Smooth muscle cell (in vitro differentiated cells): ENCODE results near the gene CCDC6. TPM values are rescaled to one million over a fixed set of nuclear protein-coding genes. Genes with fewer than 3 reads are reported as not detected.
"Not testable (repeated sequence)": the region's sequence is repeated elsewhere in the genome, so short reads cannot be mapped to it uniquely, and the experiment has no call there.

Source experiments
- DNase-seq: peaks from one replicate; lab custom pipeline; 2025; ENCODE audit not compliant: unreplicated experiment; lab: John Stamatoyannopoulos, UW
- H2AFZ ChIP-seq: fragments of 200-600 bp; sonication (generic); 2 replicates; pipeline ENCODE4 v1.6.0; 2016; ENCODE audit warnings: antibody characterized with exemption, low read depth, mild to moderate bottlenecking
- H3F3A ChIP-seq: fragments of 200-600 bp; sonication (generic); 2 replicates; pipeline ENCODE4 v1.6.0; 2017; ENCODE audit warnings: antibody characterized with exemption, low read depth
- H3K27ac ChIP-seq: fragments of 200-600 bp; sonication (generic); 2 replicates; pipeline ENCODE4 v1.5.1; 2016; ENCODE audit warnings: low read depth, mild to moderate bottlenecking
- H3K27me3 ChIP-seq: fragments of 200-600 bp; sonication (generic); 2 replicates; pipeline ENCODE4 v1.6.1; 2016; ENCODE audit warnings: low read depth, mild to moderate bottlenecking
- H3K36me3 ChIP-seq: fragments of 200-600 bp; sonication (generic); 2 replicates; pipeline ENCODE4 v1.5.1; 2016; ENCODE audit warnings: low read depth
- H3K4me1 ChIP-seq: fragments of 200-600 bp; sonication (generic); 2 replicates; pipeline ENCODE4 v1.5.1; 2016; ENCODE audit warnings: low read depth
- H3K4me2 ChIP-seq: fragments of 200-600 bp; sonication (generic); 2 replicates; pipeline ENCODE4 v1.6.0; 2016; ENCODE audit warnings: mild to moderate bottlenecking
- H3K4me3 ChIP-seq: fragments of 200-600 bp; sonication (generic); 2 replicates; pipeline ENCODE4 v1.5.1; 2016; ENCODE audit warnings: mild to moderate bottlenecking
- H3K79me2 ChIP-seq: fragments of 200-600 bp; sonication (generic); 2 replicates; pipeline ENCODE4 v1.6.0; 2016; ENCODE audit warnings: low read depth, mild to moderate bottlenecking
- H3K9ac ChIP-seq: fragments of 200-600 bp; sonication (generic); 2 replicates; pipeline ENCODE4 v1.6.0; 2016; ENCODE audit warnings: low read depth
- H3K9me3 ChIP-seq: fragments of 200-600 bp; sonication (generic); replicated peaks from 2 replicates; pipeline ENCODE4 v1.5.1; 2016; ENCODE audit warnings: low read depth
- H4K20me1 ChIP-seq: fragments of 200-600 bp; sonication (generic); 2 replicates; pipeline ENCODE4 v1.6.0; 2016; ENCODE audit warnings: low read depth
- WGBS: methylation state at CpG from one replicate; pipeline ENCODE4 v1.1.7; 2016; ENCODE audit warnings: low lambda C conversion rate; 5-methylcytosine and 5-hydroxymethylcytosine counted together
- polyA plus RNA-seq: library from polyadenylated mRNA; unstranded; fragments of >200 nt; fragmentation: Nextera tagmentation; extraction: Ambion mirVana; gene quantifications from 2 replicates; pipeline ENCODE4 v1.2.1, GENCODE V29; 2016
- total RNA-seq: library from RNA; depleted of rRNA; stranded (reverse); fragments of >200 nt; gene quantifications from 2 replicates; pipeline ENCODE4 v1.2.3, GENCODE V29; 2014
- TF ChIP-seq, protein P1 (sequence below): fragments of 200-600 bp; sonication (generic); IDR thresholded peaks from 2 replicates; pipeline ENCODE4 v1.5.1; 2017; ENCODE audit warnings: borderline replicate concordance, mild to moderate bottlenecking, antibody characterized with exemption; ENCODE audit not compliant: insufficient read depth, poor library complexity, severe bottlenecking

The CCDC6 gene
- total and polyA plus RNA-seq, 2 experiments from 2014 or later = 15.3 to 36.8 TPM

DNA sequence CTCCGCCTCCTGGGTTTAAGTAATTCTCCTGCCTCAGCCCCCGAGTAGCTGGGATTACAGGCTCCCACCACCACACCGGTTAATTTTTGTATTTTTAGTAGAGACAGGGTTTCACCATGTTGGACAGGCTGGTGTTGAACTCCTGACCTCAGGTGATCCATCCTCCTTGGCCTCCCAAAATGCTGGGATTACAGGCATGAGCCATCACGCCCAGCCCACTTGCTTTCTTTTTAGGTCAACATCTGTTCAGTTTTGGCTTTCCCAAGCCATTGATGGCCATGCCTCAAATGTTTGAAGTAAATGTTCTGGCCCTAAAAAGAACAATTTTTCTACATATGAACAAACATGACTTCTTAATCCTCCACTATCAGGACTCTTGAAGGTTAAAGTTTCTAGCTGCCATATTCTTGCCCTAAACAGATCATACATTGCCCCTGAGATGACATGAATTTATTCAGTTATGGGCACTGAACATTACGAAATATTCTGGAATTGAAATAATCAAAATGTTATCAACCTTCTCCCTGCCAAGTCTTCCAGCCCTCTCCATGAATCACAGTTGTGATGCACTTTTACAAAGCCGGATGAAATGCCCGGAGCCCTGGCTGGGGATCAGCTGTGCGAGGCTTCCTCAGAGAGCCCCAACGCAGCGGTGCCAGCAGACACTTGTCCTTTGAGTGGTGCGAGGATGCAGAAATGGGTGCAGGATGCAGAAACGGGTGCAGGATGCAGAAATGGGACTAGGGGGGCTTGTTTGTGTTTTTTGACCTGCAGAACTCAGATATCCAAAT lies 156.0 kb downstream of the CCDC6 start:
- Histone ChIP-seq H3K9me3 (no peaks in the 10 kb centered on the region), H3K27ac (no peak overlapping the region), H4K20me1 (no peaks in the 10 kb centered on the region), H3F3A (no peaks in the 10 kb centered on the region), H2AFZ (no peak overlapping the region), H3K27me3 (no peaks in the 10 kb centered on the region), H3K9ac (no peak overlapping the region), H3K36me3 (no peaks in the 10 kb centered on the region), H3K4me1 (no peaks in the 10 kb centered on the region), H3K4me2 (no peak overlapping the region), H3K4me3 (no peak overlapping the region), H3K79me2 (no peaks in the 10 kb centered on the region)
- TF ChIP-seq, protein P1, sequence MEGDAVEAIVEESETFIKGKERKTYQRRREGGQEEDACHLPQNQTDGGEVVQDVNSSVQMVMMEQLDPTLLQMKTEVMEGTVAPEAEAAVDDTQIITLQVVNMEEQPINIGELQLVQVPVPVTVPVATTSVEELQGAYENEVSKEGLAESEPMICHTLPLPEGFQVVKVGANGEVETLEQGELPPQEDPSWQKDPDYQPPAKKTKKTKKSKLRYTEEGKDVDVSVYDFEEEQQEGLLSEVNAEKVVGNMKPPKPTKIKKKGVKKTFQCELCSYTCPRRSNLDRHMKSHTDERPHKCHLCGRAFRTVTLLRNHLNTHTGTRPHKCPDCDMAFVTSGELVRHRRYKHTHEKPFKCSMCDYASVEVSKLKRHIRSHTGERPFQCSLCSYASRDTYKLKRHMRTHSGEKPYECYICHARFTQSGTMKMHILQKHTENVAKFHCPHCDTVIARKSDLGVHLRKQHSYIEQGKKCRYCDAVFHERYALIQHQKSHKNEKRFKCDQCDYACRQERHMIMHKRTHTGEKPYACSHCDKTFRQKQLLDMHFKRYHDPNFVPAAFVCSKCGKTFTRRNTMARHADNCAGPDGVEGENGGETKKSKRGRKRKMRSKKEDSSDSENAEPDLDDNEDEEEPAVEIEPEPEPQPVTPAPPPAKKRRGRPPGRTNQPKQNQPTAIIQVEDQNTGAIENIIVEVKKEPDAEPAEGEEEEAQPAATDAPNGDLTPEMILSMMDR = no peak
- WGBS = 83% methylated on average over 12 of the region's 12 CpGs
- DNase-seq = no peak

DNA sequence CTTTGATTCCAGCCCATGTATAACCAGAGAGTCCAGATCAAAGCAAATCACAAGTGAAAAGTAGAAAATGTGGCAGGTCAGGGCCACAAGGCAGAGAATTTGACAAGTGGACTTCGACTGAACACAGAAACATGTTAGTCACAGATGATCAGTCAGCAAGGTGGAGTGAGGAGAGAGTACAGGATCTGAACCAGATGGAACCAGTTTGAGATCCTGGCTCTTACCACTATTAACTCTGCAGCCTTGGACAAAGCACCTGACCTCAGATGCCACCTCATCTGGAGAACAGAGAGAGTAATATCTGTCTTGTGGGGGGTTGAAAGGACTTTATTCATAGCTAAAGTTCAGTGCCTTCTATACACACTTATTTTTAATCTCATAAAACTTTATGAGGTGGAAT lies 157.5 kb downstream of the CCDC6 start:
- Histone ChIP-seq H3K27ac (no peak overlapping the region), H3K79me2 (no peaks in the 10 kb centered on the region), H3K4me2 (no peak overlapping the region), H3K36me3 (no peaks in the 10 kb centered on the region), H3K9me3 (no peaks in the 10 kb centered on the region), H2AFZ (no peak overlapping the region), H4K20me1 (no peaks in the 10 kb centered on the region), H3K4me1 (no peaks in the 10 kb centered on the region), H3K4me3 (no peak overlapping the region), H3K27me3 (no peaks in the 10 kb centered on the region), H3F3A (no peaks in the 10 kb centered on the region), H3K9ac (no peak overlapping the region)
- DNase-seq = no peak
- 82% methylated on average over 1 of the region's 1 CpG for WGBS
- TF ChIP-seq, protein P1 = no peak

DNA sequence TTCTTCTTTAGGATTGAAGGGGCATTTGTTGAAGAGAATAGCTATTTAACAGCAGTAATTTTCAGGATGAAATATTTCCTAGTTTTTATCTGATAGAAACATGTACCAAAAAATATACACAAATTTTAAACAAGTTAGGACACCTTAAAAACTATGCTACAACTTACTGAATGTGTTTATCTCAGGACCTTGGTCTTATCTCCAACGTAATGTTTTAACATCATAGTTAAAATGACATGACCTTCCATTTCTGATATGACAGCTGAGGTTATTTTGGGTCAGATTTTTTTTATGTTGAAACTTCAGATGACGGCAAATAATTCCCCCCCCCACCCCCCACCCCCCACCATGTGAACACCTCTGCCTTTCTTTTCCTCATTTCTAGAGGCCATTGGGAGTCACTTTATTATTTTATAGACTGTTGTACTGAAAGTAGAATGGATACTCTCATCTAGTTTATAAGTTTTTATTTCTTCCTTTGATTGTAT lies 161.1 kb downstream of the CCDC6 start:
- Histone ChIP-seq H3K9me3 (no peaks in the 10 kb centered on the region), H3K36me3 (no peaks in the 10 kb centered on the region), H3K27me3 (no peaks in the 10 kb centered on the region), H3K79me2 (no peaks in the 10 kb centered on the region), H3K9ac (no peak overlapping the region), H4K20me1 (no peaks in the 10 kb centered on the region), H3K4me3 (no peak overlapping the region), H3K4me1 (no peaks in the 10 kb centered on the region), H3K4me2 (no peak overlapping the region), H3F3A (no peaks in the 10 kb centered on the region), H3K27ac (no peak overlapping the region), H2AFZ (no peak overlapping the region)
- WGBS = 93% methylated on average over 2 of the region's 2 CpGs
- DNase-seq = no peak
- TF ChIP-seq, protein P1 = no peak

DNA sequence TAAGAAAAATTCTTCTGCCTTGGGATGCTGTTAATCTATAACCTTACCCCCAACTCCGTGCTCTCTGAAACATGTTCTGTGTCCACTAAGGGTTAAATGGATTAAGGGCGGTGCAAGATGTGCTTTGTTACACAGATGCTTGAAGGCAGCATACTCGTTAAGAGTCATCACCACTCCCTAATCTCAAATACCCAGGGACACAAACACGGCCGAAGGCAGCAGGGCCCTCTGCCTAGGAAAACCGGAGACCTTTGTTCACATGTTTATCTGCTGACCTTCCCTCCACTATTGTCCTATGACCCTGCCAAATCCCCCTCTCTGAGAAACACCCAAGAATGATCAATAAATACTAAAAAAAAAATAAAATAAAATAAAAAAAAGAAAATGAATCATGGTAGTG lies 161.6 kb downstream of the CCDC6 start:
- 81% methylated on average over 6 of the region's 6 CpGs for WGBS

DNA sequence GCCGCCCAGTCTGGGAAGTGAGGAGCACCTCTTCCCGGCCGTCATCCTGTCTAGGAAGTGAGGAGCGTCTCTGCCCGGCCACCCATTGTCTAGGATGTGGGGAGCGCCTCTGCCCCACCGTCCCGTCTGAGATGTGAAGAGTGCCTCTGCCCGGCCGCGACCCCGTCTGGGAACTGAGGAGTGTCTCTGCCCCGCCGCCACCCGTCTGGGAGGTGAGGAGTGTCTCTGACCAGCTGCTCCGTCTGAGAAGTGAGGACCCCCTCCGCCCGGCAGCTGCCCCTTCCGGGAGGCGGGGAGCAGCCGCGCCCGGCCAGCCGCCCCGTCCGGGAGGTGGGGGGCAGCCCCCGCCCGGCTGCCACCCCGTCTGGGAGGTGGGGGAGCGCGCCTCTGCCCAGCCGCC lies 162.2 kb downstream of the CCDC6 start:
- not testable (repeated sequence) for H3F3A ChIP-seq, H3K27me3 ChIP-seq, H3K4me3 ChIP-seq, H3K4me1 ChIP-seq, H3K9me3 ChIP-seq, H3K79me2 ChIP-seq, H3K36me3 ChIP-seq, H2AFZ ChIP-seq, H3K4me2 ChIP-seq, DNase-seq, H3K9ac ChIP-seq, H3K27ac ChIP-seq, H4K20me1 ChIP-seq
- WGBS = 97% methylated on average over 11 of the region's 32 CpGs

More for the DNA sequence above, 161.6 kb downstream of the CCDC6 start:
- not testable (repeated sequence) for H3K4me2 ChIP-seq, H3K9ac ChIP-seq, H2AFZ ChIP-seq, H3K9me3 ChIP-seq, H3K79me2 ChIP-seq, H3K36me3 ChIP-seq, H3K27me3 ChIP-seq, H4K20me1 ChIP-seq, H3F3A ChIP-seq, DNase-seq, H3K4me1 ChIP-seq, H3K27ac ChIP-seq, H3K4me3 ChIP-seq
